H1 (cell line): ENCODE data around the gene LBHD1. TPM values are rescaled to one million over a fixed set of nuclear protein-coding genes. Genes with fewer than 3 reads are reported as not detected.
A peak's percentile ranks its signal among the peaks of the same experiment; 100 is the strongest.

ENCODE experiments used
- ASH2L ChIP-seq: fragments of 200-600, 300-600 bp; sonication (generic); IDR thresholded peaks from one replicate; pipeline ENCODE4 v1.7.1; 2017; ENCODE audit warnings: low read length
- NRF1 ChIP-seq: IDR thresholded peaks from 2 replicates; pipeline ENCODE4 v1.6.1; 2011; ENCODE audit warnings: mild to moderate bottlenecking, low read depth, low read length, improper control_type of control experiment
- PHF8 ChIP-seq: fragments of 200-600 bp; sonication (generic); conservative IDR thresholded peaks from 2 replicates; pipeline ENCODE4 v1.7.1; 2012; ENCODE audit warnings: low read depth, mild to moderate bottlenecking, inconsistent platforms, low read length, moderate library complexity
- TAF7 ChIP-seq: optimal IDR thresholded peaks from 2 replicates; pipeline ENCODE3; 2011; ENCODE audit warnings: low read depth, mild to moderate bottlenecking, inconsistent platforms, low read length, moderate library complexity, borderline replicate concordance
- TBP ChIP-seq: IDR thresholded peaks from 2 replicates; pipeline ENCODE4 v1.6.1; 2011; ENCODE audit warnings: low read depth, low read length, improper control_type of control experiment
- polyA plus RNA-seq, 7 experiments: library from polyadenylated mRNA; depleted of rRNA in 3 of 7; stranded (reverse) in 5 of 7; unstranded in 2 of 7; fragments of >200 nt in 5 of 7; fragments of 200-250 nt in 2 of 7; gene quantifications; 1 replicate in 5 of 7; 2 replicates in 1 of 7; 4 replicates in 1 of 7; pipeline versions ENCODE4 v1.2.1 to v1.2.3, GENCODE V29; 2011 to 2013; ENCODE audit warnings: missing spikeins in 2 of 7, mixed read lengths in 2 of 7
- total RNA-seq: library from RNA; stranded (reverse); fragmentation: NEBNext Ultra II Directional; extraction: Animal tissue kit (Norgen Biotek cat#: 25700); gene quantifications from 2 replicates; pipeline ENCODE4 v1.2.1, GENCODE V29; 2021

The LBHD1 gene
- total and polyA plus RNA-seq, 2 of the 8 experiments (the other 6 are each of a cell fraction or from before 2014, with no cell fraction given), result 2.3 to 5.2 TPM

- TF ChIP-seq TAF7 (peak; percentile 42), NRF1 (no peak), ASH2L (peak; percentile 39), PHF8 (no peak), TBP (peak; percentile 68; the same call in 1 of the 2 replicates)
Measured at GRCh38 chr11:62707277-62707861, 35.3 kb upstream of the LBHD1 start, which contains the start of the genes BSCL2 and GNG3 (continued).
